ENCODE data around the gene HRH4. TPM values are rescaled to one million over a fixed set of nuclear protein-coding genes. Genes with fewer than 3 reads are reported as not detected.

HRH4 gene
- polyA plus RNA-seq, 1 of the 3 experiments (the other 2 are of a cell fraction): not detected

DNA sequence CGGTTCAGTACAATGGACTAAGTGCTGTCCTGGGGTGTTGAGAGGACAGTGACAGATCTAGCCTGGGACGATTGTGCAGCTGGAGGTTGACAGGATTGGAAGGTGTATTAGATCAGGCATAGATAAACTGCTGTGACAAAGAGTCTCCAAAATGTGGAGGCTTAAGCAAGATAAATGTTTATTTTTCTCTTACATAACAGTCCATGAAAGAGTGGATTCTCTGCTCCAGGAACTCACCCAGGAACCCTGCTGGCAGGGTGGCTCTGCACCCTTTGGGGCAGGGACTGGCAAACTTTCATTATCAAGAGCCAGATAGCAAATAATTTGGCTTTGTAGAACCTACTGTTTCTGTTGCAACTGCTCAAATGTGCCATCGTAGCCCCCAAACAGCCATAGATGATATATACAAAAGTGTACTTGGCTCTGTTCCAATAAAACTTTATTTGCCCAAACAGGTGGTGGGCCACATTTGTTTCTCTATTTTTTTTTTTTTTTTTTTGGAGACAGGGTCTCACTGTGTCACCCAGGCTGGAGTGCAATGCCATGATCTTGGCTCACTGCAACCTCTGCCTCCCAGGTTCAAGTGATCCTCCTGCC lies 9.7 kb downstream of the HRH4 start (continued):
- TF ChIP-seq, protein P1, sequence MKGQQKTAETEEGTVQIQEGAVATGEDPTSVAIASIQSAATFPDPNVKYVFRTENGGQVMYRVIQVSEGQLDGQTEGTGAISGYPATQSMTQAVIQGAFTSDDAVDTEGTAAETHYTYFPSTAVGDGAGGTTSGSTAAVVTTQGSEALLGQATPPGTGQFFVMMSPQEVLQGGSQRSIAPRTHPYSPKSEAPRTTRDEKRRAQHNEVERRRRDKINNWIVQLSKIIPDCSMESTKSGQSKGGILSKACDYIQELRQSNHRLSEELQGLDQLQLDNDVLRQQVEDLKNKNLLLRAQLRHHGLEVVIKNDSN (IDR thresholded peaks at IDR 0.05; ENCODE audit: borderline replicate concordance, low read depth): no peak
- TF ChIP-seq NFIC (IDR thresholded peaks at IDR 0.05; ENCODE audit: borderline replicate concordance) (no peak), POLR2AphosphoS5 (IDR thresholded peaks at IDR 0.05; ENCODE audit: low read depth, low read length) (no peak)
- TF ChIP-seq, protein P2, sequence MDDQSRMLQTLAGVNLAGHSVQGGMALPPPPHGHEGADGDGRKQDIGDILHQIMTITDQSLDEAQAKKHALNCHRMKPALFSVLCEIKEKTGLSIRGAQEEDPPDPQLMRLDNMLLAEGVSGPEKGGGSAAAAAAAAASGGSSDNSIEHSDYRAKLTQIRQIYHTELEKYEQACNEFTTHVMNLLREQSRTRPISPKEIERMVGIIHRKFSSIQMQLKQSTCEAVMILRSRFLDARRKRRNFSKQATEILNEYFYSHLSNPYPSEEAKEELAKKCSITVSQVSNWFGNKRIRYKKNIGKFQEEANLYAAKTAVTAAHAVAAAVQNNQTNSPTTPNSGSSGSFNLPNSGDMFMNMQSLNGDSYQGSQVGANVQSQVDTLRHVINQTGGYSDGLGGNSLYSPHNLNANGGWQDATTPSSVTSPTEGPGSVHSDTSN (IDR thresholded peaks at IDR 0.05): no peak

DNA sequence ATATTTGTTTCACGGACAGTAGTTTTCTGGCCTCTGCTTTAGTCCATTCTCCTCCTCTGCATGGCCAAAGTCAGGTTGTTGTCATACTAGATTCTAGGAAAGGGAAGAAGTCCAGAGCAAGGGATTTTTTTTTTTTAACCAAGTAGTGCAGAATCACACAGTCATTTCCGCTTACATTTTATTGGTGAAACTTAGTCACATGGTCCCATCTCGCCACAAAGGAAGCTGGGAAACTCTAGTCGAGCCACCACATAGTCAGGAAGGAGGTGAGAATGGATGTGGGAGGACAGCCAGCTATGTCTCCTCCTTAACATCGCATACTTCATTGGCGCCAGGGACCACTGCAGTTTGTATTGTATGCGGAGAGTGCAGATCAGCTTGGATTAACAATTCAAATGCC lies 10.4 kb downstream of the HRH4 start:
- Histone ChIP-seq H3K9me3 (no peaks in the 10 kb centered on the region), H3K79me2 (ENCODE audit: insufficient read depth) (no peaks in the 10 kb centered on the region), H3K4me3 (ENCODE audit: low read depth in 2 of 2, low read length in 1 of 2) (no peak overlapping the region), H4K20me1 (ENCODE audit: insufficient read depth) (no peaks in the 10 kb centered on the region), H3F3A (replicated peaks; ENCODE audit: insufficient read depth) (no peaks in the 10 kb centered on the region), H3K4me1 (ENCODE audit: control insufficient read depth in 1 of 2, insufficient read depth in 2 of 2, low read depth in 1 of 2, low read length in 1 of 2) (no peaks in the 10 kb centered on the region), H3K36me3 (replicated peaks in 1 of 2; ENCODE audit: control insufficient read depth in 1 of 2, insufficient read depth in 2 of 2, low read length in 1 of 2) (no peaks in the 10 kb centered on the region), H3K27ac (ENCODE audit: low read depth in 2 of 2, low read length in 1 of 2) (no peak overlapping the region), H3K4me2 (no peak overlapping the region), H2AFZ (ENCODE audit: low read depth) (no peak overlapping the region), H3K9ac (no peak overlapping the region), H3K27me3 (ENCODE audit: insufficient read depth) (no peaks in the 10 kb centered on the region), H3K9me2 (no peaks in the 10 kb centered on the region)
- no peak for TF ChIP-seq RXRA (IDR thresholded peaks at IDR 0.05; ENCODE audit: borderline replicate concordance, low read depth)
- POLR2A ChIA-PET: no interaction called here
- 83% methylated on average over 7 of the region's 7 CpGs for WGBS (ENCODE audit: low lambda C conversion rate)
- CTCF ChIA-PET: interaction anchor here (0.6 to 2.1 kb wide), 2 partner anchors 17 to 265 kb away, joined by 4 to 7 read pairs; no protein-coding TSS in a partner anchor
- DNase-seq: no peak

DNA sequence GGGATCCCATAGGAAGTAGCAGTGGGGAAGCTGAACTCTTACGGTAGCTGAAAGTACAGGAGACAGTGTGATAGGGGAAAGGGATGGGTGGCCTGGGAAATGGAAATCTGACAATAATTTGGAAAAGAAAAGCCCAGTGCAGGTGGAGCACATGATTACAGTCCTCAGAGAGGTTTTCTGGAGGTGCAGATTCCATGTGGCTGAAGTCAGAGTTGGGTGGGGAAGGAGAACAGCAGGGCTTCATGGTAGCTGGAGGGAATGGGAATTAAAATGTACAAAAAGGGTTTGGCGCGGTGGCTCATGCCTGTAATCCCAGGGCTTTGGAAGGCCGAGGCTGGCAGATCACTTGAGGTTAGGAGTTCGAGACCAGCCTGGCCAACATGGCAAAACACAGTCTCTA lies 12.2 kb downstream of the HRH4 start:
- no peaks in the 10 kb centered on the region for H3K36me3 ChIP-seq (replicated peaks in 1 of 2; ENCODE audit: control insufficient read depth in 1 of 2, insufficient read depth in 2 of 2, low read length in 1 of 2)
- 76% methylated on average over 5 of the region's 5 CpGs for WGBS (ENCODE audit: low lambda C conversion rate)
- CTCF ChIA-PET: interaction anchor here (2.1 kb wide), 1 partner anchor 15 kb away, joined by 7 read pairs; no protein-coding TSS in a partner anchor

More for the DNA sequence above, 12.2 kb downstream of the HRH4 start:
- no peak overlapping the region for H2AFZ ChIP-seq (ENCODE audit: low read depth)
- TF ChIP-seq SMC3 (IDR thresholded peaks at IDR 0.05; ENCODE audit: low read depth, low read length) (no peak), EP300 (IDR thresholded peaks at IDR 0.05; ENCODE audit: borderline replicate concordance in 1 of 2, low read depth in 1 of 2, low read length in 1 of 2) (no peak), FOXJ3 (CRISPR knock-in tag; IDR thresholded peaks at IDR 0.05) (no peak), YY1 (IDR thresholded peaks at IDR 0.05; ENCODE audit: low read depth) (no peak), POLR2AphosphoS5 (IDR thresholded peaks at IDR 0.05; ENCODE audit: low read depth, low read length) (no peak), RAD21 (IDR thresholded peaks at IDR 0.05; ENCODE audit: low read length) (no peak), RXRA (IDR thresholded peaks at IDR 0.05; ENCODE audit: borderline replicate concordance, low read depth) (no peak), EZH2phosphoT487 (IDR thresholded peaks at IDR 0.05; ENCODE audit: borderline replicate concordance, low read depth) (no peak), NFIC (IDR thresholded peaks at IDR 0.05; ENCODE audit: borderline replicate concordance) (no peak), MEF2A (IDR thresholded peaks at IDR 0.05; ENCODE audit: borderline replicate concordance, low read depth) (no peak)
- TF ChIP-seq, protein P3, sequence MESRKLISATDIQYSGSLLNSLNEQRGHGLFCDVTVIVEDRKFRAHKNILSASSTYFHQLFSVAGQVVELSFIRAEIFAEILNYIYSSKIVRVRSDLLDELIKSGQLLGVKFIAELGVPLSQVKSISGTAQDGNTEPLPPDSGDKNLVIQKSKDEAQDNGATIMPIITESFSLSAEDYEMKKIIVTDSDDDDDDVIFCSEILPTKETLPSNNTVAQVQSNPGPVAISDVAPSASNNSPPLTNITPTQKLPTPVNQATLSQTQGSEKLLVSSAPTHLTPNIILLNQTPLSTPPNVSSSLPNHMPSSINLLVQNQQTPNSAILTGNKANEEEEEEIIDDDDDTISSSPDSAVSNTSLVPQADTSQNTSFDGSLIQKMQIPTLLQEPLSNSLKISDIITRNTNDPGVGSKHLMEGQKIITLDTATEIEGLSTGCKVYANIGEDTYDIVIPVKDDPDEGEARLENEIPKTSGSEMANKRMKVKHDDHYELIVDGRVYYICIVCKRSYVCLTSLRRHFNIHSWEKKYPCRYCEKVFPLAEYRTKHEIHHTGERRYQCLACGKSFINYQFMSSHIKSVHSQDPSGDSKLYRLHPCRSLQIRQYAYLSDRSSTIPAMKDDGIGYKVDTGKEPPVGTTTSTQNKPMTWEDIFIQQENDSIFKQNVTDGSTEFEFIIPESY (IDR thresholded peaks at IDR 0.05; ENCODE audit: borderline replicate concordance, low read depth): no peak
- TF ChIP-seq, protein P4, sequence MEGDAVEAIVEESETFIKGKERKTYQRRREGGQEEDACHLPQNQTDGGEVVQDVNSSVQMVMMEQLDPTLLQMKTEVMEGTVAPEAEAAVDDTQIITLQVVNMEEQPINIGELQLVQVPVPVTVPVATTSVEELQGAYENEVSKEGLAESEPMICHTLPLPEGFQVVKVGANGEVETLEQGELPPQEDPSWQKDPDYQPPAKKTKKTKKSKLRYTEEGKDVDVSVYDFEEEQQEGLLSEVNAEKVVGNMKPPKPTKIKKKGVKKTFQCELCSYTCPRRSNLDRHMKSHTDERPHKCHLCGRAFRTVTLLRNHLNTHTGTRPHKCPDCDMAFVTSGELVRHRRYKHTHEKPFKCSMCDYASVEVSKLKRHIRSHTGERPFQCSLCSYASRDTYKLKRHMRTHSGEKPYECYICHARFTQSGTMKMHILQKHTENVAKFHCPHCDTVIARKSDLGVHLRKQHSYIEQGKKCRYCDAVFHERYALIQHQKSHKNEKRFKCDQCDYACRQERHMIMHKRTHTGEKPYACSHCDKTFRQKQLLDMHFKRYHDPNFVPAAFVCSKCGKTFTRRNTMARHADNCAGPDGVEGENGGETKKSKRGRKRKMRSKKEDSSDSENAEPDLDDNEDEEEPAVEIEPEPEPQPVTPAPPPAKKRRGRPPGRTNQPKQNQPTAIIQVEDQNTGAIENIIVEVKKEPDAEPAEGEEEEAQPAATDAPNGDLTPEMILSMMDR (IDR thresholded peaks at IDR 0.05): no peak
- TF ChIP-seq, protein P5, sequence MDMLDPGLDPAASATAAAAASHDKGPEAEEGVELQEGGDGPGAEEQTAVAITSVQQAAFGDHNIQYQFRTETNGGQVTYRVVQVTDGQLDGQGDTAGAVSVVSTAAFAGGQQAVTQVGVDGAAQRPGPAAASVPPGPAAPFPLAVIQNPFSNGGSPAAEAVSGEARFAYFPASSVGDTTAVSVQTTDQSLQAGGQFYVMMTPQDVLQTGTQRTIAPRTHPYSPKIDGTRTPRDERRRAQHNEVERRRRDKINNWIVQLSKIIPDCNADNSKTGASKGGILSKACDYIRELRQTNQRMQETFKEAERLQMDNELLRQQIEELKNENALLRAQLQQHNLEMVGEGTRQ (IDR thresholded peaks at IDR 0.05; ENCODE audit: borderline replicate concordance, low read depth, low read length): no peak
- TF ChIP-seq, protein P1 (IDR thresholded peaks at IDR 0.05; ENCODE audit: borderline replicate concordance, low read depth): no peak
- no peaks in the 10 kb centered on the region for H3K27me3 ChIP-seq (ENCODE audit: insufficient read depth)
- no peak overlapping the region for H3K4me3 ChIP-seq (ENCODE audit: low read depth in 2 of 2, low read length in 1 of 2)
- H3K4me2 ChIP-seq: no peak overlapping the region
- H3K27ac ChIP-seq (ENCODE audit: low read depth in 2 of 2, low read length in 1 of 2): no peak overlapping the region
- POLR2A ChIA-PET: no interaction called here
- no peaks in the 10 kb centered on the region for H3K9me2 ChIP-seq
- H3K9me3 ChIP-seq: no peaks in the 10 kb centered on the region
- no peaks in the 10 kb centered on the region for H3F3A ChIP-seq (replicated peaks; ENCODE audit: insufficient read depth)
- H3K79me2 ChIP-seq (ENCODE audit: insufficient read depth): no peaks in the 10 kb centered on the region
- H3K9ac ChIP-seq: no peak overlapping the region
- DNase-seq: no peak
- H4K20me1 ChIP-seq (ENCODE audit: insufficient read depth): no peaks in the 10 kb centered on the region
- no peaks in the 10 kb centered on the region for H3K4me1 ChIP-seq (ENCODE audit: control insufficient read depth in 1 of 2, insufficient read depth in 2 of 2, low read depth in 1 of 2, low read length in 1 of 2)
